Measurements from ENCODE around the gene RIMS3.
"Not testable (repeated sequence)": the region's sequence is repeated elsewhere in the genome, so short reads cannot be mapped to it uniquely, and the experiment has no call there.

The RIMS3 gene

GRCh38 chr1:40575336-40575735, 90.1 kb downstream of the RIMS3 start:
- no peak for ATAC-seq
- Mint-ChIP-seq H3K27ac (no peak overlapping the region), H3K9me3 (no peaks in the 10 kb centered on the region)

GRCh38 chr1:40574805-40575204, 90.7 kb downstream of the RIMS3 start:
- not testable (repeated sequence) for H3K4me3 Mint-ChIP-seq; H3K27ac Mint-ChIP-seq; H3K4me1 Mint-ChIP-seq; H3K9me3 Mint-ChIP-seq; H3K36me3 Mint-ChIP-seq (ENCODE audit: low read depth); DNase-seq; ATAC-seq
- peaks cover 13% of the 10 kb centered on the region for H3K27me3 Mint-ChIP-seq

More at GRCh38 chr1:40575336-40575735, 90.1 kb downstream of the RIMS3 start:
- H3K4me1 Mint-ChIP-seq: no peaks in the 10 kb centered on the region
- no peak for DNase-seq
- no peak overlapping the region for H3K4me3 Mint-ChIP-seq
- H3K36me3 Mint-ChIP-seq (ENCODE audit: low read depth): no peaks in the 10 kb centered on the region
- H3K27me3 Mint-ChIP-seq: peaks cover 14% of the 10 kb centered on the region

Measured in activated naive CD8-positive, alpha-beta T cell treated with anti-CD3 and anti-CD28 coated beads, Interleukin-2, amount 50 U/mL, for 24 hours (primary cell).